CD4-positive, alpha-beta T cell (primary cell): ENCODE results near the gene POGZ. TPM values are rescaled to one million over a fixed set of nuclear protein-coding genes. Genes with fewer than 3 reads are reported as not detected.

Source experiments
- ATAC-seq: fragments of 200-7000 bp; cut with Tn5 transposase; one replicate; pipeline ENCODE4 v1.10.0; 2022; ENCODE audit warnings: mild to moderate bottlenecking; ENCODE audit not compliant: poor library complexity
- CTCF ChIA-PET: fragments of 350-600 bp; sonication (Branson Sonifier 250); formaldehyde crosslinking; loops from one replicate; lab custom pipeline; 2021; ENCODE audit warnings: antibody characterized with exemption, inconsistent platforms; lab: Charles Lee
- POLR2A ChIA-PET: fragments of 350-600 bp; sonication (Branson Sonifier 250); formaldehyde crosslinking; loops from one replicate; lab custom pipeline; 2021; ENCODE audit warnings: antibody characterized with exemption, inconsistent platforms; lab: Charles Lee
- DNase-seq, 14 experiments: peaks; one replicate each; pipeline ENCODE4 v3.0.0-alpha.2; 2013 to 2020; ENCODE audit warnings: mixed read lengths in 2 of 14
- H3K27ac ChIP-seq, 2 donors: one replicate each; pipeline versions ENCODE4 v1.5.1 to v1.7.0; 2013; ENCODE audit warnings: low read length in 2 of 2, low read depth in 1 of 2, mild to moderate bottlenecking in 1 of 2
- H3K27me3 ChIP-seq, 2 experiments: 1 replicate in 1 of 2; 2 replicates in 1 of 2; pipeline versions ENCODE4 v1.6.1 to v1.7.0; 2013; ENCODE audit warnings: low read length in 2 of 2, control low read depth in 1 of 2, mild to moderate bottlenecking in 1 of 2, moderate library complexity in 1 of 2; ENCODE audit not compliant: insufficient read depth in 2 of 2, control insufficient read depth in 1 of 2
- H3K36me3 ChIP-seq: one replicate; pipeline ENCODE4 v1.6.1; 2013; ENCODE audit warnings: low read length, control low read depth; ENCODE audit not compliant: insufficient read depth
- H3K4me1 ChIP-seq: one replicate; pipeline ENCODE4 v1.6.1; 2013; ENCODE audit warnings: low read length, control low read depth; ENCODE audit not compliant: insufficient read depth
- H3K4me3 ChIP-seq: one replicate; pipeline ENCODE4 v1.5.1; 2013; ENCODE audit warnings: mild to moderate bottlenecking, low read length, moderate library complexity
- H3K9me3 ChIP-seq, 2 experiments: 1 replicate in 1 of 2; 2 replicates in 1 of 2; pipeline versions ENCODE4 v1.6.1 to v1.7.0; 2013; ENCODE audit warnings: low read length in 2 of 2, mild to moderate bottlenecking in 2 of 2, control low read depth in 1 of 2, moderate library complexity in 1 of 2; ENCODE audit not compliant: control insufficient read depth in 1 of 2, insufficient read depth in 1 of 2
- H3K27ac Mint-ChIP-seq: one replicate; pipeline ENCODE4 v1.8.0; 2020; ENCODE audit warnings: mixed read lengths
- H3K27me3 Mint-ChIP-seq: one replicate; pipeline ENCODE4 v1.8.0; 2021; ENCODE audit warnings: mixed read lengths
- H3K36me3 Mint-ChIP-seq: one replicate; pipeline ENCODE4 v1.8.0; 2021; ENCODE audit warnings: low read depth, mixed read lengths
- H3K4me1 Mint-ChIP-seq: one replicate; pipeline ENCODE4 v1.8.0; 2021; ENCODE audit warnings: low read depth, mixed read lengths
- H3K4me3 Mint-ChIP-seq: one replicate; pipeline ENCODE4 v1.8.0; 2020; ENCODE audit warnings: mild to moderate bottlenecking, mixed read lengths
- H3K9me3 Mint-ChIP-seq: one replicate; pipeline ENCODE4 v1.8.0; 2020; ENCODE audit warnings: mixed read lengths
- CTCF ChIP-seq: fragments of 200-600 bp; IDR thresholded peaks from one replicate; pipeline ENCODE4 v1.8.0; 2022; ENCODE audit warnings: antibody characterized with exemption, mild to moderate bottlenecking
- intact Hi-C, 2 experiments: fragments of 100-400 bp; cut with DNase I in 1 of 2; cut with micrococcal nuclease in 1 of 2; formaldehyde crosslinking; loops; one replicate each; pipeline versions ENCODE4 v1.15.1 to v1.9.0; 2023 to 2025; cut with DNase I, micrococcal nuclease
- total RNA-seq, 174 experiments: library from RNA in 2 of 174; stranded (reverse) in 2 of 174; gene quantifications; one replicate each; pipeline ENCODE4 v1.2.3 and lab custom pipeline; 2021 to 2026

Gene POGZ
- total RNA-seq, 2 experiments from 2014 or later, result 97.8 to 99.4 TPM

GRCh38 chr1:151477066-151477465 lies 17.8 kb upstream of the POGZ start:
- intact Hi-C loops, result no loop called here
- Histone ChIP-seq H3K27ac (no peak overlapping the region), H3K9me3 (no peaks in the 10 kb centered on the region), H3K27me3 (no peaks in the 10 kb centered on the region), H3K4me1 (peaks cover 10% of the 10 kb centered on the region), H3K36me3 (no peaks in the 10 kb centered on the region), H3K4me3 (no peak overlapping the region)
- Mint-ChIP-seq H3K4me1 (peaks cover 8% of the 10 kb centered on the region), H3K9me3 (peaks cover 1% of the 10 kb centered on the region), H3K4me3 (no peak overlapping the region), H3K36me3 (no peaks in the 10 kb centered on the region), H3K27ac (no peak overlapping the region), H3K27me3 (peaks cover 5% of the 10 kb centered on the region)
- DNase-seq (no peak), ATAC-seq (no peak)
- no peak for TF ChIP-seq CTCF
- CTCF ChIA-PET, result interaction anchor here (1.4 kb wide), 1 partner anchor 12 kb away, joined by 3 read pairs; no protein-coding TSS in a partner anchor
- POLR2A ChIA-PET, result no interaction called here

DNA sequence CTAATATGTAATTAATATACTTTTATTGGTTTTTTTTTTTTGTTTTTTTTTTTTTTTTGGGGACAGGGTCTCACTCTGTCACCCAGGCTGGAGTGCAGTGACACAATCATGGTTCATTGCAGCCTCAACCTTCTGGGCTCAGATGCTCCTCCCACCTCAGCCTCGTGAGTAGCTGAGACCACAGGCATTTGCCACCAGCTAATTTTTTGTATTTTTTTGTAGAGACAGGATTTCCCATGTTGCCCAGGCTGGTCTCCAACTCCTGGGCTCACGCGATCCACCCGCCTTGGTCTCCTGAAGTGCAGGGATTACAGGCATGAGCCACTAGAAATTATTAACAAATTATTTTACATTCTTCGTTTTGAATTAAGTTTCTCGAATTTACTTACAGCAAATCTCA lies 16.8 kb upstream of the POGZ start:
- Histone ChIP-seq H3K4me1 (peaks cover 10% of the 10 kb centered on the region), H3K36me3 (no peaks in the 10 kb centered on the region), H3K27me3 (no peaks in the 10 kb centered on the region), H3K4me3 (no peak overlapping the region), H3K27ac (no peak overlapping the region), H3K9me3 (no peaks in the 10 kb centered on the region)
- ChIA-PET CTCF (interaction anchor here (1.1 kb wide), 1 partner anchor 19 kb away, joined by 3 read pairs; no protein-coding TSS in a partner anchor), POLR2A (no interaction called here)
- peaks cover 5% of the 10 kb centered on the region for H3K27me3 Mint-ChIP-seq
- H3K27ac Mint-ChIP-seq, result no peak overlapping the region
- intact Hi-C loops, result no loop called here
- TF ChIP-seq CTCF, result no peak
- peaks cover 8% of the 10 kb centered on the region for H3K4me1 Mint-ChIP-seq
- no peaks in the 10 kb centered on the region for H3K9me3 Mint-ChIP-seq
- DNase-seq (no peak), ATAC-seq (no peak)
- no peaks in the 10 kb centered on the region for H3K36me3 Mint-ChIP-seq
- no peak overlapping the region for H3K4me3 Mint-ChIP-seq

DNA sequence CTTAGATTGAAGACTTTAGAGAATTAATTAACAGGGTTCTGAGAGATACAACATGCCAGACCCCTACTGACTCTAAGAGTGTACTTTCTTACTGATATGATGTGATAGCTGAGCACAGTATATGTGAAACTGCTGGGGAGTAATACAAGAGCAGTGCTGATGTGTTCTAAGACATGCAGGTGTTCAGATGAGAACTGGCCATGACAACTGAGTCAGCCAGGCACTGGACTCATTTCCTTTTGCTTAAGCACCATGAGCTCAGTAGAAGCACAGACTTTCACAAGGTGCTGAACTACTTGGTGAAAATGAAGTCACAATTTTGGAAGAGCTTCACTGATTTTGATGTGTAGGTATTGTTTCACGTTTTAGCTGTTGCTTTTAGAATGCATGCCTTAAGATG lies 15.9 kb upstream of the POGZ start:
- no peak for DNase-seq
- Mint-ChIP-seq H3K27ac (no peak overlapping the region), H3K9me3 (no peaks in the 10 kb centered on the region), H3K36me3 (no peaks in the 10 kb centered on the region), H3K4me1 (peaks cover 8% of the 10 kb centered on the region), H3K4me3 (no peak overlapping the region), H3K27me3 (peaks cover 5% of the 10 kb centered on the region)
- TF ChIP-seq CTCF, result no peak
- Histone ChIP-seq H3K36me3 (no peaks in the 10 kb centered on the region), H3K27me3 (no peaks in the 10 kb centered on the region), H3K4me1 (peaks cover 10% of the 10 kb centered on the region), H3K27ac (no peak overlapping the region), H3K4me3 (no peak overlapping the region), H3K9me3 (no peaks in the 10 kb centered on the region)
- CTCF ChIA-PET, result interaction anchor here (1.1 to 1.5 kb wide), 2 partner anchors 9 to 18 kb away, joined by 3 read pairs; no protein-coding TSS in a partner anchor
- intact Hi-C loops, result no loop called here
- ATAC-seq, result no peak
- POLR2A ChIA-PET, result interaction anchor here (0.5 to 4.7 kb wide), 4 partner anchors 16 to 1213 kb away, joined by 3 to 24 read pairs (median 4); partner anchors contain the start of genes CGN and POGZ
